ENCODE data around the gene LIMA1. TPM values are rescaled to one million over a fixed set of nuclear protein-coding genes. Genes with fewer than 3 reads are reported as not detected.
"Not testable (repeated sequence)": the region's sequence is repeated elsewhere in the genome, so short reads cannot be mapped to it uniquely, and the experiment has no call there.

Gene LIMA1
- total RNA-seq, 4 donors from 2014 or later = 85.0 to 140 (median 116) TPM

GRCh38 chr12:50160643-50161042 lies 122.7 kb downstream of the LIMA1 start:
- intact Hi-C loops (cut with DNase I; ENCODE audit: low total_unique reads) = no loop called here
- Histone ChIP-seq H3K4me1 (no peaks in the 10 kb centered on the region), H3K9me3 (no peaks in the 10 kb centered on the region), H3K4me3 (no peak overlapping the region), H3K27me3 (no peaks in the 10 kb centered on the region), H3K36me3 (no peaks in the 10 kb centered on the region), H3K27ac (no peak overlapping the region)
- TF ChIP-seq CTCF (IDR thresholded peaks at IDR 0.05) = no peak
- DNase-seq = no peak

GRCh38 chr12:50157259-50157658 lies 126.1 kb downstream of the LIMA1 start:
- TF ChIP-seq CTCF (IDR thresholded peaks at IDR 0.05) (no peak), POLR2A (IDR thresholded peaks at IDR 0.05) (no peak)
- Histone ChIP-seq H3K36me3 (no peaks in the 10 kb centered on the region), H3K4me3 (no peak overlapping the region), H3K4me1 (no peaks in the 10 kb centered on the region), H3K27me3 (no peaks in the 10 kb centered on the region), H3K9me3 (no peaks in the 10 kb centered on the region), H3K27ac (no peak overlapping the region)
- intact Hi-C loops (cut with DNase I; ENCODE audit: low total_unique reads) = no loop called here
- DNase-seq = no peak

- intact Hi-C loops (cut with DNase I; ENCODE audit: low total_unique reads) = no loop called here
Observed at GRCh38 chr12:50156641-50157040, 126.7 kb downstream of the LIMA1 start.

GRCh38 chr12:50154947-50155346 lies 128.4 kb downstream of the LIMA1 start:
- H3K4me1 ChIP-seq; H3K36me3 ChIP-seq; H3K27me3 ChIP-seq; H3K9me3 ChIP-seq; DNase-seq; intact Hi-C loops (cut with DNase I; ENCODE audit: low total_unique reads); H3K27ac ChIP-seq; H3K4me3 ChIP-seq: not testable (repeated sequence)

More at GRCh38 chr12:50156641-50157040, 126.7 kb downstream of the LIMA1 start:
- H3K4me1 ChIP-seq = no peaks in the 10 kb centered on the region
- DNase-seq = no peak
- no peak for TF ChIP-seq CTCF (IDR thresholded peaks at IDR 0.05)
- no peak for TF ChIP-seq POLR2A (IDR thresholded peaks at IDR 0.05)
- no peak overlapping the region for H3K4me3 ChIP-seq
- H3K9me3 ChIP-seq = no peaks in the 10 kb centered on the region
- H3K36me3 ChIP-seq = no peaks in the 10 kb centered on the region
- no peak overlapping the region for H3K27ac ChIP-seq
- no peaks in the 10 kb centered on the region for H3K27me3 ChIP-seq

- no peaks in the 10 kb centered on the region for H3K27me3 ChIP-seq
- H3K36me3 ChIP-seq = no peaks in the 10 kb centered on the region
- DNase-seq = no peak
- no peak overlapping the region for H3K4me3 ChIP-seq
- intact Hi-C loops (cut with DNase I; ENCODE audit: low total_unique reads) = no loop called here
- H3K4me1 ChIP-seq = no peaks in the 10 kb centered on the region
- peak overlapping the region; percentile 12 to 33 for H3K27ac ChIP-seq
- TF ChIP-seq CTCF (IDR thresholded peaks at IDR 0.05) = no peak
- no peak for TF ChIP-seq POLR2A (IDR thresholded peaks at IDR 0.05)
- H3K9me3 ChIP-seq = no peaks in the 10 kb centered on the region
Observed at GRCh38 chr12:50151047-50151687, 132.2 kb downstream of the LIMA1 start.

- H3K4me1 ChIP-seq = no peaks in the 10 kb centered on the region
- no peak overlapping the region for H3K27ac ChIP-seq
- no peak for TF ChIP-seq CTCF (IDR thresholded peaks at IDR 0.05)
- TF ChIP-seq POLR2A (IDR thresholded peaks at IDR 0.05) = no peak
- H3K27me3 ChIP-seq = no peaks in the 10 kb centered on the region
- intact Hi-C loops (cut with DNase I; ENCODE audit: low total_unique reads) = no loop called here
- H3K36me3 ChIP-seq = no peaks in the 10 kb centered on the region
- no peak overlapping the region for H3K4me3 ChIP-seq
- no peak for DNase-seq
- H3K9me3 ChIP-seq = no peaks in the 10 kb centered on the region
Observed at GRCh38 chr12:50149311-50149710, 134.0 kb downstream of the LIMA1 start.

- H3K4me3 ChIP-seq; H3K9me3 ChIP-seq; H3K4me1 ChIP-seq; H3K36me3 ChIP-seq; intact Hi-C loops (cut with DNase I; ENCODE audit: low total_unique reads); DNase-seq; H3K27me3 ChIP-seq; H3K27ac ChIP-seq: not testable (repeated sequence)
Observed at GRCh38 chr12:50148011-50148410, 135.3 kb downstream of the LIMA1 start.
